NCI-H1105 treated with DMSO at 0.1 percent for 48 hours (cell line): ENCODE results near the gene KCNT2.

Experiments used
- DNase-seq: peaks from one replicate; lab custom pipeline; 2025; lab: John Stamatoyannopoulos, UW

KCNT2 gene

GRCh38 chr1:196445775-196446174, 162.5 kb downstream of the KCNT2 start:
- no peak for DNase-seq

GRCh38 chr1:196444634-196445033, 163.6 kb downstream of the KCNT2 start:
- DNase-seq = no peak

GRCh38 chr1:196442366-196442765, 165.9 kb downstream of the KCNT2 start:
- DNase-seq = no peak

GRCh38 chr1:196440711-196441110, 167.5 kb downstream of the KCNT2 start:
- DNase-seq = no peak

- DNase-seq = no peak
Observed at GRCh38 chr1:196438329-196438728, 169.9 kb downstream of the KCNT2 start.

GRCh38 chr1:196437671-196438070, 170.6 kb downstream of the KCNT2 start:
- DNase-seq = no peak

- DNase-seq = no peak
Observed at GRCh38 chr1:196433000-196433399, 175.2 kb downstream of the KCNT2 start.

GRCh38 chr1:196427976-196428734, 180.1 kb downstream of the KCNT2 start:
- no peak for DNase-seq

- no peak for DNase-seq
Observed at GRCh38 chr1:196425513-196425912, 182.7 kb downstream of the KCNT2 start.

- no peak for DNase-seq
Observed at GRCh38 chr1:196423612-196424011, 184.6 kb downstream of the KCNT2 start.

- no peak for DNase-seq
Observed at GRCh38 chr1:196418772-196419171, 189.5 kb downstream of the KCNT2 start.

GRCh38 chr1:196415978-196416377, 192.3 kb downstream of the KCNT2 start:
- no peak for DNase-seq

GRCh38 chr1:196412326-196412725, 195.9 kb downstream of the KCNT2 start:
- DNase-seq = no peak

GRCh38 chr1:196410768-196411167, 197.5 kb downstream of the KCNT2 start:
- DNase-seq = no peak

GRCh38 chr1:196409586-196409985, 198.7 kb downstream of the KCNT2 start:
- no peak for DNase-seq

GRCh38 chr1:196407358-196408051, 200.7 kb downstream of the KCNT2 start:
- DNase-seq = no peak

- DNase-seq = no peak
Observed at GRCh38 chr1:196405839-196406238, 202.4 kb downstream of the KCNT2 start.

GRCh38 chr1:196403803-196404690, 204.2 kb downstream of the KCNT2 start:
- no peak for DNase-seq

- no peak for DNase-seq
Observed at GRCh38 chr1:196401891-196402290, 206.3 kb downstream of the KCNT2 start.

- no peak for DNase-seq
Observed at GRCh38 chr1:196401452-196401833, 206.8 kb downstream of the KCNT2 start.

GRCh38 chr1:196400478-196401451, 207.5 kb downstream of the KCNT2 start:
- no peak for DNase-seq
